Measurements from ENCODE around the gene ZNRD2. TPM values are rescaled to one million over a fixed set of nuclear protein-coding genes. Genes with fewer than 3 reads are reported as not detected.
"Not testable (repeated sequence)": the region's sequence is repeated elsewhere in the genome, so short reads cannot be mapped to it uniquely, and the experiment has no call there.

Gene ZNRD2, protein sequence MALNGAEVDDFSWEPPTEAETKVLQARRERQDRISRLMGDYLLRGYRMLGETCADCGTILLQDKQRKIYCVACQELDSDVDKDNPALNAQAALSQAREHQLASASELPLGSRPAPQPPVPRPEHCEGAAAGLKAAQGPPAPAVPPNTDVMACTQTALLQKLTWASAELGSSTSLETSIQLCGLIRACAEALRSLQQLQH
- total RNA-seq (2012; rRNA removed) = 77.6 and 102 TPM in 2 replicates

DNA sequence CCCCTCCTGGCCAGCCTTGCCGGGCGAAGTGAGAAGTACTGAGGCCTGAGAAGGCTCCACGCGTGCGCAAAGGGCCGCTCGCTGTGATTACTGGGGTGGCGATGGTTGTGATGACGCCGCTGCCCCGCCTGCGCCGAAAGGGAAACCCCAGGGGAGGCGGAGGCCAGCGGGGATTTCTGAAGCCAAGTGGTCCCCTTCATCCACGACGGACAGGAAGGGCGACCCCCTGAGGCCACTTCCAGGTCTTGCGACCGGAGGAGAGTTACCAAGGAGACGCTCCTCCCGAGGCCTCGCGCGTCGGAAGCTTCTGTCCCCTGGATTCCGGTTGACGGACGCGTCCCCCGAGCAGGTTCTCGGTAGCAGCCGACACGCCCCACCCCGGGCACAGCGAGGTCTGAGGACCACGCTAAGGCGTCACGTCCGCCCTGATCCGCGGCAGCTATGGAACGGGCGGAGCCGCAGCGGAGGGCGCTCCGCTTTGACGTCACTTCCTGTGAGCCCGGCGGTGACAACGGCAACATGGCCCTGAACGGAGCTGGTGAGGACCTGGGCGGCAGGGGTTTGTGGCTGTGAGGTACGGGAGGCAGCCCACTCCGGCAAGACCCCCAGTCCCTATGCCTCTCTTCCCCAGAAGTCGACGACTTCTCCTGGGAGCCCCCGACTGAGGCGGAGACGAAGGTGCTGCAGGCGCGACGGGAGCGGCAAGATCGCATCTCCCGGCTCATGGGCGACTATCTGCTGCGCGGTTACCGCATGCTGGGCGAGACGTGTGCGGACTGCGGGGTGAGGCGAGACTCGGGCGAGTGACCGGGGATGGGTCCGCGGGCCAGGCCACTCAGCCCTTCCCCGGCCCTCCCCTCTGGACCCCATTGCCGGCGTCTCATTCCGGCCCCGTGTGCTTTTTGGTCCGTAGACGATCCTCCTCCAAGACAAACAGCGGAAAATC, at the start of gene ZNRD2:
Gene ZNRD2 (plus strand): TSS at position 505 of the 946 bp plus-strand sequence. CDS start 15 bp downstream, at position 520.
- no peaks in the 10 kb centered on the region for H3K27me3 ChIP-seq (ENCODE audit: control insufficient read depth, insufficient read depth, low read length)
- H3K9ac ChIP-seq (ENCODE audit: low read depth, low read length) = peak within 1 kb of the TSS; percentile 92
- no peaks in the 10 kb centered on the region for H3K9me3 ChIP-seq (replicated peaks; ENCODE audit: low read length)
- peak within 1 kb of the TSS; percentile 96 for H3K4me2 ChIP-seq (ENCODE audit: low read length)
- peaks cover 4% of the 10 kb centered on the region for H3K36me3 ChIP-seq (ENCODE audit: insufficient read depth, low read length)
- peaks cover 53% of the 10 kb centered on the region for H3K4me1 ChIP-seq (ENCODE audit: control insufficient read depth, insufficient read depth, low read length)
- H3K4me3 ChIP-seq (ENCODE audit: low read length) = peak within 1 kb of the TSS; percentile 98

DNA sequence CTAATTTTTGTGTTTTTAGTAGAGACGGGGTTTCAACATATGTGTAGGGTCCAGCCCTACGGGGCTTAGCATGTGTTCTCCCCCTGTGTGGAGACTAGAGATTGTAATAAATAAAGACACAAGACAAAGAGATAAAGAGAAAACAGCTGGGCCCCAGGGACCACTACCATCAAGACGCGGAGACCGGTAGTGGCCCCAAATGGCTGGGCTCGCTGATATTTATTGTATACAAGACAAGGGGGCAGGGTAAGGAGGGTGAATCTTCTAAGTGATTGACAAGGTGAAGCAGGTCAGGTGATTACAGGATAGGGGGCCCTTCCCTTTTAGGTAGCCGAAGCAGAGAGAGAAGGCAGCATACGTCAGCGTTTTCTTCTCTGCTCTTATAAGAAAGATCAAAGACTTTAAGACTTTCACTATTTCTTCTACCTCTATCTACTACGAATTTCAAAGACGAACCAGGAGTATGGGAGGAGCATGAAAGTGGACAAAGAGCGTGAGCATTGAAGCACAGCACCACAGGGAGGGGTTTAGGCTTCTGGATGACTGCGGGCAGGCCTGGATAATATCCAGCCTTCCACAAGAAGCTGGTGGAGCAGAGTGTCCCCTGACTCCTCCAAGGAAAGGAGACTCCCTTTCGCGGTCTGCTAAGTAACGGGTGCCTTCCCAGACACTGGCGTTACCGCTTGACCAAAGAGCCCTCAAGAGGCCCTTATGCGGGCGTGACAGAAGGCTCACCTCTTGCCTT, 48.3 kb upstream of the ZNRD2 start:
- Histone ChIP-seq H3K36me3 (ENCODE audit: insufficient read depth, low read length) (peaks cover 13% of the 10 kb centered on the region), H3K4me1 (ENCODE audit: control insufficient read depth, insufficient read depth, low read length) (peaks cover 22% of the 10 kb centered on the region)
- H3K9me3 ChIP-seq (replicated peaks; ENCODE audit: low read length); H3K4me3 ChIP-seq (ENCODE audit: low read length); H3K27me3 ChIP-seq (ENCODE audit: control insufficient read depth, insufficient read depth, low read length); H3K9ac ChIP-seq (ENCODE audit: low read depth, low read length); H3K4me2 ChIP-seq (ENCODE audit: low read length): not testable (repeated sequence)

DNA sequence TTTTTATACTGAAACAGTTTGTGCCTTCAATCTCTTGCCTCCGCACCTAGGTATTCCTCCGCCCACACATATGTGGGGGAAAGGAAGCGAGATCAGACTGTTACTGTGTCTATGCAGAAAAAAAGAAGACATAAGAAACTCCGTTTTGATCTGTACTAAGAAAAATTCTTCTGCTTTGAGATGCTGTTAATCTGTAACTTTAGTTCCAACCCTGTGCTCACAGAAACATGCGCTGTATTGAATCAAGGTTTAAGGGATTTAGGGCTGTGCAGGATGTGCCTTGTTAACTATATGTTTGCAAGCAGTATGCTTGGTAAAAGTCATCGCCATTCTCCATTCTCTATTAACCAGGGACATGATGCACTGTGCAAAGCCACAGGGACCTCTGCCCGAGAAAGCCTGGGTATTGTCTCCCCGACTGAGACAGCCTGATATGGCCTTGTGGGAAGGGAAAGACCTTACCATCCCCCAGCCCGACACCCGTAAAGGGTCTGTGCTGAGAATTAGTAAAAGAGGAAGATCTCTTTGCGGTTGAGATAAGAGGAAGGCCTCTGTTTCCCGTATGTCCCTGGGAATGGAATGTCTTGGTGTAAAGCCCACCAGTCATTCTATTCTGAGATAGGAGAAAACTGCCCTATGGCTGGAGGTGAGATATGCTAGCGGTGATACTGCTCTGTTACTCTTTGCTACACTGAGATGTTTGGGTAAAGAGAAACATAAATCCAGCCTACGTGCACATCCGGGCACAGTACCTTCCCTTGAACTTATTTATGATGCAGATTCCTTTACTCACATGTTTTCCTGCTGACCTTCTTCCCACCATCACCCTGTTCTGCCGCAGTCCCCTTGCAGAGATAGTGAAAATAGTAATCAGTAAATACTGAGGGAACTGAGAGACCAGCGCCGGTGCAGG, 47.3 kb upstream of the ZNRD2 start:
- not testable (repeated sequence) for H3K4me3 ChIP-seq (ENCODE audit: low read length)

DNA sequence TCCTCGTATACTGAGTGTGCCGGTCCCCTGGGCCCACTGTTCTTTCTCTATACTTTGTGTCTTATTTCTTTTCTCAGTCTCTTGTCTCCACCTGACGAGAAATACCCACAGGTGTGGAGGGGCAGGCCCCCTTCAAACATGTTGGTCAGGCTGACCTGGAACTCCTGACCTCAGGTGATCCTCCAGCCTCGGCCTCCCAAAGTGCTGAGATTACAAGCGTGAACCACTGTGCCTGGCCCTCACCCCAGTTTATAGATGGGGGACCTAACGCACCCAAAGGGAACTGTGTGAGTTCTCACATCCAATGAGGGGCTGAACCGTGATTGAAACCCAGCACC, 46.7 kb upstream of the ZNRD2 start:
- Histone ChIP-seq H3K36me3 (ENCODE audit: insufficient read depth, low read length) (peaks cover 22% of the 10 kb centered on the region), H3K4me1 (ENCODE audit: control insufficient read depth, insufficient read depth, low read length) (peaks cover 22% of the 10 kb centered on the region)
- H3K4me3 ChIP-seq (ENCODE audit: low read length); H3K9me3 ChIP-seq (replicated peaks; ENCODE audit: low read length); H3K27me3 ChIP-seq (ENCODE audit: control insufficient read depth, insufficient read depth, low read length); H3K9ac ChIP-seq (ENCODE audit: low read depth, low read length); H3K4me2 ChIP-seq (ENCODE audit: low read length): not testable (repeated sequence)

More for the DNA sequence above, 47.3 kb upstream of the ZNRD2 start:
- not testable (repeated sequence) for H3K9me3 ChIP-seq (replicated peaks; ENCODE audit: low read length); H3K9ac ChIP-seq (ENCODE audit: low read depth, low read length); H3K27me3 ChIP-seq (ENCODE audit: control insufficient read depth, insufficient read depth, low read length); H3K4me2 ChIP-seq (ENCODE audit: low read length)
- H3K36me3 ChIP-seq (ENCODE audit: insufficient read depth, low read length) = peaks cover 21% of the 10 kb centered on the region
- peaks cover 22% of the 10 kb centered on the region for H3K4me1 ChIP-seq (ENCODE audit: control insufficient read depth, insufficient read depth, low read length)

DNA sequence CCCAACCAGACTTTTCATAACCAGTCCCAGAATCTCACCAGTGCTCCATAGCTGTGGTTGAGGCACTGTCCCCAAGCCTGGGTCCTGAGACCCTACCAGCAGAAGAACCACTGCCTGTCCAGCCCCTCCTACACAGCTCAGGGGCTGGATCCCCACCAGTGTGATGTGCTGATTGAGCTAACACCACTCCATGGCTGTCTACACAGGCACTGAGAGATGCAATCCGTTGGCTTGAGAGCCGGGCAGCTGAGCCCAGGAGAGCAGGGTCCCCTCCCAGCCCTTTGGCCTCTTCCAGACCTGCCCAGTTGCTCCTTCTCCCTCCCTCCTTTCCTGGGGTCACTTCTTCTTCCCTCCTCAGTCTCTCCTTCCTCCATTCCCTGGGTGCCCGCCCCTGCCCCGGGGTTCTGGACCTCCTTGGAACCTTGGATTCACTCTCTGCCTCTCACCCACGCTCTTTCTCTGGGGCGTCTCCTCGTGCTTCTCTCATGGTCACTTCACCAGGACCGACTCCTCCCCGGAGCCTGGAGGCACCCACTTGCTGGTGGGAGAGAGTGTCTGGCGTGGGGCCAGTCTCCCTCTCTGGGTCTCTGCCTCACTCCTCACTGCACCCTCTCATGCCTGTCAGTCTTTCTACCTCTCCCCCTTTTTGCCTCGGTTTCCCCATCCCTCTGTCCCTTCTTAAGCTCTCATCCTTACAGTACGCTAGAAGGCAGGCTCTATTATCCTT, 46.1 kb upstream of the ZNRD2 start:
- Histone ChIP-seq H3K36me3 (ENCODE audit: insufficient read depth, low read length) (peaks cover 28% of the 10 kb centered on the region), H3K9me3 (replicated peaks; ENCODE audit: low read length) (no peaks in the 10 kb centered on the region), H3K9ac (ENCODE audit: low read depth, low read length) (peak overlapping the region; percentile 29), H3K4me3 (ENCODE audit: low read length) (peak overlapping the region; percentile 53), H3K4me2 (ENCODE audit: low read length) (peak overlapping the region; percentile 71), H3K4me1 (ENCODE audit: control insufficient read depth, insufficient read depth, low read length) (peaks cover 22% of the 10 kb centered on the region), H3K27me3 (ENCODE audit: control insufficient read depth, insufficient read depth, low read length) (no peaks in the 10 kb centered on the region)

DNA sequence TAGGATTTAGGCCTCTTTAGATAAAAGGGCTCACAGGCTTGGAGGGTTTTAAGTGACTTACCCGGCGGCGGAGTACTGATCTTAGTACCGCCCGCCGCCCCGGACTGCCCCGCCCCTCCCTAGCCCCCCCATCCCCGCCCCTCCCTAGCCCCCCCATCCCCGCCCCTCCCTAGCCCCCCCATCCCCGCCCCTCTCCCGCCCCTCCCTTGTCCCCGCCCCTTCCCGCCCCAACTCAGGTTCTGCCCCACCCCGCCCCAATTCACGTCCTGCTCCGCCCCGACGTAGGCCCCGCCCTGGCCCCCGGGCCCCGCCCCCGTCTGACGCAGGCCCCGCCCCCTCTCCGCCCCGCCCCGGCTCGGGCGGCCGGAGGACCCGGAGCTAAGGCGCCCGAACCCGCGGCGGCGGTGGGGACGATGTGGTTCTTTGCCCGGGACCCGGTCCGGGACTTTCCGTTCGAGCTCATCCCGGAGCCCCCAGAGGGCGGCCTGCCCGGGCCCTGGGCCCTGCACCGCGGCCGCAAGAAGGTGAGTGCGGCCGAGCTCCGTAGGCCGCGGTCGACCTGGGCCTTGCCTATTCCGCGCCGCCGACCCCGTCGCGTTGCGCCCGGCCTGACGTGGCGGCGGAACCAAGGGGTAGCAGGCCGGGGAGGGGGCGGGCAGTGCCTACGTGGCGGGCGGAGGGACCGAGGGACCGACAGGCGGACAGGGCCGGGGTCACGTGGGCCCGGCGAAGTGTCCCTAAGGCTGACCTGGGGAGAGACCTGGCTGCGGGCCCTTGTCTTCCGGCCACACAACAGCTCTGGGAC, 45.3 kb upstream of the ZNRD2 start, which contains the start of gene SCYL1:
Gene SCYL1 (plus strand): TSS at position 343 of the 805 bp plus-strand sequence. CDS start 71 bp downstream, at position 414.
- Histone ChIP-seq H3K9me3 (replicated peaks; ENCODE audit: low read length) (no peaks in the 10 kb centered on the region), H3K4me1 (ENCODE audit: control insufficient read depth, insufficient read depth, low read length) (peaks cover 22% of the 10 kb centered on the region), H3K4me2 (ENCODE audit: low read length) (peak within 1 kb of the TSS; percentile 89), H3K9ac (ENCODE audit: low read depth, low read length) (peak within 1 kb of the TSS; percentile 98), H3K4me3 (ENCODE audit: low read length) (peak within 1 kb of the TSS; percentile 77), H3K36me3 (ENCODE audit: insufficient read depth, low read length) (peaks cover 35% of the 10 kb centered on the region), H3K27me3 (ENCODE audit: control insufficient read depth, insufficient read depth, low read length) (no peaks in the 10 kb centered on the region)

DNA sequence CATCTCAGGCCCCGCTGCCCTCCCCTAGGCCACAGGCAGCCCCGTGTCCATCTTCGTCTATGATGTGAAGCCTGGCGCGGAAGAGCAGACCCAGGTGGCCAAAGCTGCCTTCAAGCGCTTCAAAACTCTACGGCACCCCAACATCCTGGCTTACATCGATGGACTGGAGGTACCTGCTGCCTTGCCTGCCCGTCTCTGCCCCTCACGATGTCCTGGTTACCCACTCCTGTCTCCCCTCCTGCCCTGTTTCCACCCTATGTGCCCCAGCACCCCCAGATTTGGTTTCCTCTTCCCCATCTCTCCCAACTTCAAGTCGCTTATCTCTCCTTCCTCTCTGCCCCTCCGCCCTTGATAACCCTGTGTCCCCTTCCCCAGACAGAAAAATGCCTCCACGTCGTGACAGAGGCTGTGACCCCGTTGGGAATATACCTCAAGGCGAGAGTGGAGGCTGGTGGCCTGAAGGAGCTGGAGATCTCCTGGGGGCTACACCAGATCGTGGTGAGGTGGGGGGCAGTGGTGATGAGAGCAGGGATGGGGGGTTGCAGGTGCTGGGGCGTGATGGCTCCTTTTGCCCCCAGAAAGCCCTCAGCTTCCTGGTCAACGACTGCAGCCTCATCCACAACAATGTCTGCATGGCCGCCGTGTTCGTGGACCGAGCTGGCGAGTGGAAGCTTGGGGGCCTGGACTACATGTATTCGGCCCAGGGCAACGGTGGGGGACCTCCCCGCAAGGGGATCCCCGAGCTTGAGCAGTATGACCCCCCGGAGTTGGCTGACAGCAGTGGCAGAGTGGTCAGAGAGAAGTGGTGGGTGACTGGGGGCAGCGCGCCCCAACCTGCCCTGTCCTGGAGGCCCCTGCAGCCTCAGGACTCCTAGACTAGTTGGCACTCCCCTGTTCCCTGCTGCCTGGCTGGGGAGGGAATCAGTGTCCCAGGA, 44.5 kb upstream of the ZNRD2 start:
- Histone ChIP-seq H3K36me3 (ENCODE audit: insufficient read depth, low read length) (peaks cover 43% of the 10 kb centered on the region), H3K9me3 (replicated peaks; ENCODE audit: low read length) (no peaks in the 10 kb centered on the region), H3K27me3 (ENCODE audit: control insufficient read depth, insufficient read depth, low read length) (no peaks in the 10 kb centered on the region), H3K4me2 (ENCODE audit: low read length) (peak overlapping the region; percentile 89), H3K9ac (ENCODE audit: low read depth, low read length) (peak overlapping the region; percentile 98), H3K4me3 (ENCODE audit: low read length) (peak overlapping the region; percentile 77), H3K4me1 (ENCODE audit: control insufficient read depth, insufficient read depth, low read length) (peaks cover 22% of the 10 kb centered on the region)

DNA sequence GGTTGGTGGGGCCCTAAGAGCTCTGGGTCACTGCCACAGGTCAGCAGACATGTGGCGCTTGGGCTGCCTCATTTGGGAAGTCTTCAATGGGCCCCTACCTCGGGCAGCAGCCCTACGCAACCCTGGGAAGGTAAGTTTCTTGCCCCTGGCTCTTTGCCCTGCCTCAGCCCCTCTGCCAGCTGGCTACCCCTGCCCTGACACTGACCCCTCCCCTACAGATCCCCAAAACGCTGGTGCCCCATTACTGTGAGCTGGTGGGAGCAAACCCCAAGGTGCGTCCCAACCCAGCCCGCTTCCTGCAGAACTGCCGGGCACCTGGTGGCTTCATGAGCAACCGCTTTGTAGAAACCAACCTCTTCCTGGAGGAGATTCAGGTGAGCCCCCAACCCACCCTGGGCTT, 43.5 kb upstream of the ZNRD2 start:
- no peaks in the 10 kb centered on the region for H3K27me3 ChIP-seq (ENCODE audit: control insufficient read depth, insufficient read depth, low read length)
- peak overlapping the region; percentile 98 for H3K9ac ChIP-seq (ENCODE audit: low read depth, low read length)
- peaks cover 53% of the 10 kb centered on the region for H3K36me3 ChIP-seq (ENCODE audit: insufficient read depth, low read length)
- peak overlapping the region; percentile 89 for H3K4me2 ChIP-seq (ENCODE audit: low read length)
- no peak overlapping the region for H3K4me3 ChIP-seq (ENCODE audit: low read length)
- peaks cover 22% of the 10 kb centered on the region for H3K4me1 ChIP-seq (ENCODE audit: control insufficient read depth, insufficient read depth, low read length)
- no peaks in the 10 kb centered on the region for H3K9me3 ChIP-seq (replicated peaks; ENCODE audit: low read length)

DNA sequence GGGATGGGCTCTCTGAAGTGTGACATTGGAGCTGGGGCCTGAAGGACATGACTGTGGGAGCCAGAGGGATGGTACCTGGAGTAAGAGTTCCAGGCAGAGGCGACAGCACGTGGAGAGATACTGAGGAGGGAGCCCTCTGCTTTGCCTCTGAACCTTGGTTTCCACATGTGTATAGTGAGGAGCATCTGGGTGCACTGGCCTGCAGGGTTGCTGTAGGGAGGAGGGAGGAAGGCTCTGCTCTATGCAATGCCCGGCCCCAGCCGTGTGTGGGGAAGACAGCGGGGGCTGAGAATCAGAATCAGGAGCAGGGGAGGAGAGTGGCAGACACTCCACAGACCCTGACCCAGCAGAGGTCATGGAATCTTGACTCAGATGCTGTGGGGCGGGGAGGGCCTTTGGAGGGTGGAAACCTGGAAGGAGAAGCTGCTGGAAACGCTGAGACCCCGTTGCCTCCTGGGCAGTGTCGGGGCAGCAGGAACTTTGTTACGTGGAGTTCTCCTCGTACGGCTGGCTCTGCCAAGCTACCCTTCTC, 41.4 kb upstream of the ZNRD2 start:
- H3K36me3 ChIP-seq (ENCODE audit: insufficient read depth, low read length) = peaks cover 69% of the 10 kb centered on the region

More for the DNA sequence above, 41.4 kb upstream of the ZNRD2 start:
- Histone ChIP-seq H3K9ac (ENCODE audit: low read depth, low read length) (no peak overlapping the region), H3K4me1 (ENCODE audit: control insufficient read depth, insufficient read depth, low read length) (peaks cover 22% of the 10 kb centered on the region), H3K27me3 (ENCODE audit: control insufficient read depth, insufficient read depth, low read length) (no peaks in the 10 kb centered on the region), H3K4me2 (ENCODE audit: low read length) (no peak overlapping the region), H3K9me3 (replicated peaks; ENCODE audit: low read length) (no peaks in the 10 kb centered on the region), H3K4me3 (ENCODE audit: low read length) (no peak overlapping the region)
